Stimulated activated CD8-positive, alpha-beta memory T cell treated with anti-CD3 and anti-CD28 coated beads, Interleukin-12 subunit alpha, Interleukin-12 subunit beta, amount 100 ng/mL, for 4 hours (primary cell): ENCODE measurements around the gene USP10.
"Not testable (repeated sequence)": the region's sequence is repeated elsewhere in the genome, so short reads cannot be mapped to it uniquely, and the experiment has no call there.

Experiments used
- DNase-seq: peaks from one replicate; pipeline ENCODE4 v3.0.0-alpha.2; 2020; ENCODE audit warnings: low read depth

The USP10 gene

DNA sequence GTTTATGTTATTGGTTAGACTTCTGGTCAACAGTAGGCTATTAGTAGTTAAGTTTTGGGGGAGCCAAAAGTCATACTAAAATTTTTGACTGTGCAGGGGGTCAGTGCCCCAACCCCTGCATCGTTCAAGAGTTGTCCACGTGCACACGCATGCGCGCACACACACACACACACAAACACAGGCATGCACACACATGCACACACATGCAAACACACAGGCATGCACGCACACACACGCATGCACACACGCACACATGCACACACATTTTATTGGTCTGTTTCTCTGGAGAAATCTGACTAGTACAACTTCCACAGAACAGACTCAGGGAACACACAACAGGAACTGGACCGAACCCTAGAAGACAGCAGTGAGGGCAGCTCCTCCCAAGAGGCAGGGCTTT, 24.4 kb upstream of the USP10 start:
- DNase-seq, result no peak

DNA sequence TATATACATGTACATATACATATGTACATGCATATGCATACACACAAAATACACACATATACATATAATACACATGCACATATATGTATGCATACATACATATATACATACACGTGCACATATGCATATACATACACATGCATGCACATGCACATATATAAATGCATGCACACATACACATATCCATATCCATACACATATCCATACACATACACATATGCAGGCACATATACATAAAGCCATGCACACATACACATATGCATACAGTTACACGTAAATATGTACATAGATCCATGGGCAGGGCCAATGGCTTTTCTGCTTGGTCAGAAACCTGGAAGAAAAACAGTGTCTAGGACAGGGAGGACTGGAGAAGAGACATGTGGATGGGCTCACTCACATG, 23.9 kb upstream of the USP10 start:
- no peak for DNase-seq

DNA sequence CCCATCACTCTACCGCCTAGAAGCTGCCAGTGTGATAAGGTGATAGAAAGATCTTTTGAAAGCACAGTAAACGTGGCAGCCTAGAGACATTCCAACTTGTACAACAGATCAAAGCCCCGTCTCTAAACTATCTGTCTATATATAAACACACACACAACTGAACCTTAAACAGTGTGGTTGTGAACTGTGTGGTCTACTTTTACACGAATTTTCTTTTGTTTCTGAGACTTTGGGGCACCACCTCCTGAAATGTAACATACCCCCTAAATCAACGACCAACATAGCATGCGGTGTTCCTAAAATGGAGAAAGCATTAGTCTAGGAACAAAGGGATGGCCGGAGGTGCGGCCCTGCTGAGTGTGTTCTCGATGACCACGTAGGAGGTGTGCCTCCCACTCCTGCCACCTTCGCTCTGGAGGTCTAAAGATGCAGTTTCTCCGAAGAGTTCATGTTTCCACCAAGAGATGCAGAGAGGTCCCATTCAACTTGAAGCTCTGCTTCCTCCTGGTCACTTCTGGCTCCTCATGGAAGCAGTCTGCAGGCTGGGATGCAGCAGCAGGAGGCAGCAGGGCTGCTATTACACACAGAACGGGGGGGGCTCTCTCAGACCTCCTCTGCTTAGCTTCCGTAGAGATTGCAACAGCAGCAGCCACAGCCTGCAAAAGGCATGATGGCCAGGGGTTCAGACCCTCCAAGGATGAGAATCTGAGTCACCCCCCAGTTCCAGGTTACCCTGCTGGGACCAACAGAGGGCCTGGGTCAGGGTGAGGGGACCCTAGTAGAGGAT, 22.6 kb upstream of the USP10 start:
- DNase-seq, result no peak

DNA sequence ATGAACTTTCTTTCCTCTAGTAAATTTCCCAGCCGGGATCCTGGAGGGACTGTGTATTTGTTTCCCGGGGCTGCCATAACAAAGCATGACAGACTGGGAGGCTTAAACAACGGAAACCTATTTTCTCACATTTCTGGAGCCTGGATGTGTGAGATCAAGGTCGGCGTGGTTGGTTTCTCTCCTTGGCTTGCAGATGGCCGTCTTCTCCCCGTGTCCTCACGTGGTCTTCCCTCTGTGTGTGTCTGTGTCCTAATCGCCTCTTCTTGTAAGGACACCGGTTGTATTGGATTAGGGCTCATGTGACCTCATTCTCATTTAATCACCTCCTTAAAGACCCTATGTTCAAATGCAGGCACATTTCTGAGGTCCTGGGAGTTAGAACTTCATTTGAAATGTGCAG, 22.0 kb upstream of the USP10 start:
- DNase-seq, result no peak

DNA sequence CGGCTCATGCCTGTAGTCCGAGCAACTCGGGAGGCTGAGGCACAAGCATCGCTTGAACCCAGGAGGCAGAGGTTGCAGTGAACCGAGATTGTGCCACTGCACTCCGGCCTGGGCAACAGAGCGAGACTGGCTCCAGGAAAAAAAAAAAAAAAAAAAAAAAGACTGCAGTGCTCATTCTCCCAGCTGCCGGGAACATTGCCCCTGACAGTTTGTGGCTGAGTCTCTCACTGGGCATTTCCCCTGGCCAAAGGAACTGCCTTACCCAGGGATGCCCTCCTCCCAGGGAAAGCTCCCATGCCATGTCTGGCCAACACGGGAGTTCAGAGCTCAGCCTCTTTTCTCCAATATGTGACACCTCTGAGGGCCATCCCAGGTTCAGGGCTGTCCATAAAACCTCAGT, 21.3 kb upstream of the USP10 start:
- DNase-seq, result no peak

DNA sequence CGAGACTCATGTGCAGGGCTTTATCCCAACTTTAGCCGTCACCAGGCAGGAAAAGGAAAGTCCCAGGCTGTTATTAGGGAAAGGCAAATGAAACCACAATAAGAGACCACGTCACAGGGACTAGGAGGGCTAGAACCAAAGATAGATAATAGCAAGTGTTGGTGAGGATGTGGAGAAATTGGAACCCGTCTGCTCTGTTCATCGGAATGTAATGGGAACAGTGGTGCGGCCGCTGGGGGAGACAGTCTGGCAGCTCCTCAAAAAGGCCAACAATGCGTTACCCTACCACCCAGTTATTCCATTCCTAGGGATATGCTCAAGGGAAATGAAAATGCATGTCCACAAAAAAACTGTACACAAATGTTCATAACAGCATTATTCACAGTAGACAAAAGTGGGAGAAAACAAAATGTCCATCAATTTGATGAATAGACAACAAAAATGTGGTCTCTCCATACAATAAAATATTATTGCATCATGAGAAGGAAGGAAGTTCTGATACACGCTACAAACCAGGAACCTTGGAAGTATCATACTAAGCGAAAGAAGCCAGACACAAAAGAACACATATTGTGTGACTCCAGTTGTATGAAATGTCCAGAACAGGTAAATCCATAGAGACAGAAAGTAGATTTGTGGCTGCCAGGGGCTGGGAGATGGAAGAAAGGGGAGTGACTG, 19.5 kb upstream of the USP10 start:
- no peak for DNase-seq

DNA sequence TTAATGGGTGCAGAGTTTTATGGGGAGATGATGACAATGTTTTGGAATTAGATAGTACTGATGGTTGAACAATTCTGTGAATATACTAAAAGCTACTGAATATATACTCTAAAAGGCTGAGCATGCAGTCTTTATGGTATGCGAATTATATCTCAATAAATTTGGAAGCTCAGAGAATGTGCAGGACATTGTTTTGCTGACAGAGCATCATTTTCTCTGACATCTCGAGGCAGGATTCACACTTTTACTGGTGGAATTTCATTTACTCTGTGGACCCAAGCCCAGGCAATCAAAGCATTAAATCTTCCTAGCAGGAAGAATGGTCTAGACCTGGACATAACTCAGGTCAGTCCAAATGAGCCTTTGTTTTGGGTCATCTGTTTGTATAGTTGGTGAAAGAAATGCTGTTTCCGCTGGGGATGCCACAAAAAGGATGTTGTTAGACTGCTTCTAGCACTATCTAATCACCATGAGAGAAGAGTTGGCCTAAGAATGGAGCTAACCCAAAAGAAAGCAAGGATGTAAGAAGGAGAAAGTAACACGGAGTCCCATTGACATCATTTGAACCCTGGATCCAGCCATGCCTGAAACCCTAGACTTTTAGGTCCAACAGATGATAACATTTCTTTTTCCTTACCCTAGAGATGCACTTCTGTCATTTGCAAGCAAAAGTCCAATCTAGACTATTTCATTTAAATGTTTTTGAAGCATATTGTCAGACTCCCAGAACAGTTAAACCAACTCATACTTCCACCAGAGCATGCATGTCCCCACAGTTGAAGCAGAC, 18.8 kb upstream of the USP10 start:
- no peak for DNase-seq

DNA sequence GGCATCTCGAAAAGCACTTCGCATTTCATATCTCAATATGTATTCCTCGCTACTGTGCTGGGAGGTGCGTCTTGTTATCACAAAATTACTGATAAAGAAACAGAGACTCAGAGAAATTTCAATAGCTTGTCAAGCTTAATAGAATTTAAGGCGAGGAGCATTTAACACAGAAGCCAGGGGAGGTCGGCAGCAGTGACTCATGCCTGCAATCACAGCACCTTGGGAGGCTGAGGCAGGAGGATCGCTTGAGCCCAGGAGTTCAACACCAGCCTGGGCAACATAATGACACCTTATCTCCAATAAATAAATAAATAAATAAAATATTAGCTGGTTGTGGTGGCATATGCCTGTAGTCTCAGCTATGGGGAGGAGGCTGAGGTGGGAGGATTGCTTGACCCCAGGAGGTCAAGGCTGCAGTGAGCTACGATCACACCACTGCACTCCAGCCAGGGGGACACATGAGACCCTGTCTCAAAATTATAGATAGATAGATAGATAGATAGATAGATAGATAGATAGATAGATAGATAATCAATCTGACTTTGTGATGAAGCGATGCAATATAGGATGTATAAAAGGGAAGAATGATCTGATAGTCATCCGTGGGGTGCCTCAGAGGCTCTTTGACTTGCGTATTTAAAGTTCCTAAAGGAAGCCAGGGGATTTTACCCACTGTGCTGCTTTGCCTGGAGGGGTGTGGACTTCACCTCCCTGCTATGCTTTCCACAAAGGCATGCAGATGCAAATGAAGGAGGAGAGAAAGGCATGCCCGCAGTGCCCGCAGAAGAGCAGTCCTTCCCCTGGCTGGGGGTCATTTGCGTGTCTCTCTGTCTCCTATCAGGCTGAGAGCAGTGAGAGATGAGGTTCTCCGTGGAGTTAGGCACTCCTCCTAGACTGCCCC, 15.9 kb upstream of the USP10 start:
- DNase-seq, result no peak

DNA sequence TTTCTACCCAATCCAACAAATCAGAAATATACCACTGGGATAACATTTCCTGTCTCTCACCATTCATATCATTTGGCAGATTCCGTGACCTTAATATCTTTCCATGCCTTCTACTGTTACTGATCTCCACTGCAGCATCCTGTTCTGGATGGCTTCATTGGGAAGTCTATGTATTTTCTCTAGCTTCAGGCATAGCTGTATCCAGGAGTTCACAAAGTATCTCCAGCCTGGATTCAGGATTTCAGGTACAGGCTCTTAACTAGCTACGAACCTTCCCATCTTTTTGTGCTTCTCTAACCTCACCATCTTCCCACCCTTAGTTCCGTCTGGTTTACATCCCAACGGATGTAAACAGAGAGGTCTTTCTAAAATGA, 15.2 kb upstream of the USP10 start:
- DNase-seq, result no peak

DNA sequence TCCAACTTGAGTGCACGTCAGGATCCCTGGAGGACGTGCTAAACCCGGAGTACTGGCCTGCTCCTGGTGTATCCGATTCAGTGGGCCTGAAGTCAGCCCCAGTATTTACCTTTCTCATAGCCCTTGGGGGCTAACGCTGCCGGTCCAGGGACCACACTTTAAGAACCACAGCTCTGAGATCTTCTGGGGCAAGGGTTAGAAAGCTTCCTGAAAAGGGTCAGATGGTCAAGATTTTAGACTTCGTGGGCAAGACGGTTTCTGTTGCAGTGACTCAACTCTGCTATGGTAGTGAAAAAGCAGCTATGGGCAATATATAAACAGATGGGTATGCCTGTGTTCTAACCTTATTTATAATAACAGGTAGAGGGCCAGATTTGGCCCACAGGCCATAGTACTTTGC, 14.6 kb upstream of the USP10 start:
- DNase-seq, result no peak

DNA sequence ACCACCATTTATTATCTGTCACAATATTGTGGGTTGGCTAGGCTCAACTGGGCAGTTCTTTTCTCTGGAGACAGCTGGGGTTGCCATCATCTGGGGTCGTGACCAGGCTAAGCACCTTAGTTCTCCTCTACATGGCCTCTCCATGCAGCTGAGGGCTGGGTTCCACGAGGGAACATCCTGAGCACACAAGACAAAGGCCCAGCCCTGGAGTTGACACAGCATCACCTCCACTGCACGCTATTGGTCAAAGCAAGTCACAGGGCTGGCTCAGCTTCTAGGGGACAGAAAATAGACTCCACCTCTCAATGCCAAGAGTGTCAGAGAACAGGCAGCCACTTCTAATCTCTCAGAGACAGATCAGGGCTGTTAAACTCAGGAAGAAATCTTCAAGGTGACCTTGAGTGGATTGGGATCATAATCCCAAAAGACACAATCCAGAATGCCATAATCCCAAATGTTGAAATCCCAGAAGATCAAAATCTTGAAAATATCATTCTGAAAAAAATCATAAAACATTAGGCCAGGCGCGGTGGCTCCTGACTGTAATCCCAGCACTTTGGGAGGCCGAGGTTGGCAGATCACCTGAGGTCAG, 13.0 kb upstream of the USP10 start:
- no peak for DNase-seq

DNA sequence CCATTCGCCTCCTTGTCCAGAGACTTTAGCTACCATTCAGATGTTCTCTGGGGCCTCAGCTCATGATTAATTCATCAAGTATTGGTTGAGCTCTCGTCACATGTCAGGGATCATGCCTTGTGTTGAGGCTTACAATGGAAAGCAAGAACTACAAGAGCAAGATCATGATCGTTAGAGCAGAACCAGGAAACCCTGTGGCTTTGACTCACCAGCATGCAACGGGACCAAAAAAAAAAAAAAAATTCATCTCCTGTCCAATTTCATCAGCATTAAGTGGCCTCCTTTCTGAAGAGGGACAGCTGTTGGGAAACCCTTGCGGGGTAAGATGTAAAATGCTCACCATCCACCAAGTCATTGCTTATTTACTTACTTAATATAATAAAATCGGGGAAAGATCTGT, 12.1 kb upstream of the USP10 start:
- no peak for DNase-seq

DNA sequence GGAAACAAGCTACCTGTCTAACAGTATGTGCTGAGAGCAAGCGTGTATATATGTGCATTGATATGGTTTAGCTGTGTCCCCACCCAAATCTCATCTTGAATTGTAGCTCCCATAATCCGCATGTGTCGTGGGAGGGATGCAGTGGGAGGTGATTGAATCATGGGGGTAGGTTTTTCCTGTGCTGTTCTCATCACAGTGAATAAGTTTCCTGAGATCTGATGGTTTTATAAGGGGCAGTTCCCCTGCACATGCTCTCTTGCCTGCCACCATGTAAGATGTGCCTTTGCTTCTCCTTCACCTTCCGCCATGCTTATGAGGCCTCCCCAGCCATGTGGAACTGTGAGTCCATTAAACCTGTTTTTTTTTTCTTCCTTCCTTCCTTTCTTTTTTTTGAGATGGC, 11.6 kb upstream of the USP10 start:
- DNase-seq, result not testable (repeated sequence)

DNA sequence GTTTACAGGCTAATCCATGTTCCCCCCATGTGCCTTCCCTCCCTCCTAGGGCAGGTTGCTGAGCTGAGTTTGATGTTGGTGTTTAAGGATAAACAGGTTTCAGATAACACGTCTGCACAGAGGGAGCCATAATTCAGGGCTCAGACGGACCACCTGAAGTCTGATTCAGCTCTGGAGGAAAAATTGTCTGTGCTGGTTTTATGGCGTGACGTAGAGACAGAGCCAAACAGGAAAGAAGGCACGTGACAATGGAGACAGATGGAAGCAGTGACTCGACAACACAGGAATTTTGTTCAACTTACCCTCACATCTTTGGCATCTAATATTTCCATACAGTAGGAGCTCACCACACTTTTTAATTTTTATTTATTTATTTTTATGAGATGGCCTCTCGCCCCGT, 10.7 kb upstream of the USP10 start:
- DNase-seq, result no peak

DNA sequence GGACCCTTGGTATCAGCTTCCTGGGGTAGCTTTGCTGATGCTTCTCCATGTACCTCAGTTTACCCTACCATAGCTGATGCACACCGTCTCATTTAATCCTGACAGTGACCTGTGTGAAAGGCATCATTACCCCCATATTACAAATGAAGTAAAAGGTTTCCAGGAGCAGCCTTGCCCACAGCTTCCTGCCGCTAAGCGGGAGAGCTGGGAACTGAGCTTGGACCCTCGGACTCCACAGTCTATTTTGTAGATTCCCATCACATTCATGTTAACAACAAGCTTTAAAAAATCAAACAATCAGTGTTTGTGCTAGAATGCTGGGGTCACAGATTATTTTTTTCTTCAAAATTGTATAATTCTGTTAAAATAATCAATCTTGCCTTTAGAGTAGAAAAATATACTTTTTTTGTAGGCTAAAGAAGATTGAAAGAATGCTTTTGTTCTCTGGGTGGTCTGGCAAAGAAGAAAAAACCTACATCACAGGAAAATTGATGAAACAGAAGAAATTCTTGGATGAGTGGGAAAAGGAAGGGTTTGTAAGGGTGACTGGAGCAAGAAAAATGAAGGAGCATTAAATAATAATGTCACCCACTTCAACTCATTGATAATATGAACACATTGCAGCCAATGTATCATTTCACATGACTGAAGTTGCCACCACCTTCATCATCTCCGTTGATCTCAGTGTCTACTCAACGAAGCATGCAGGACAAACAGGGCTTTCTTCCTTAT, 9.5 kb upstream of the USP10 start:
- no peak for DNase-seq

DNA sequence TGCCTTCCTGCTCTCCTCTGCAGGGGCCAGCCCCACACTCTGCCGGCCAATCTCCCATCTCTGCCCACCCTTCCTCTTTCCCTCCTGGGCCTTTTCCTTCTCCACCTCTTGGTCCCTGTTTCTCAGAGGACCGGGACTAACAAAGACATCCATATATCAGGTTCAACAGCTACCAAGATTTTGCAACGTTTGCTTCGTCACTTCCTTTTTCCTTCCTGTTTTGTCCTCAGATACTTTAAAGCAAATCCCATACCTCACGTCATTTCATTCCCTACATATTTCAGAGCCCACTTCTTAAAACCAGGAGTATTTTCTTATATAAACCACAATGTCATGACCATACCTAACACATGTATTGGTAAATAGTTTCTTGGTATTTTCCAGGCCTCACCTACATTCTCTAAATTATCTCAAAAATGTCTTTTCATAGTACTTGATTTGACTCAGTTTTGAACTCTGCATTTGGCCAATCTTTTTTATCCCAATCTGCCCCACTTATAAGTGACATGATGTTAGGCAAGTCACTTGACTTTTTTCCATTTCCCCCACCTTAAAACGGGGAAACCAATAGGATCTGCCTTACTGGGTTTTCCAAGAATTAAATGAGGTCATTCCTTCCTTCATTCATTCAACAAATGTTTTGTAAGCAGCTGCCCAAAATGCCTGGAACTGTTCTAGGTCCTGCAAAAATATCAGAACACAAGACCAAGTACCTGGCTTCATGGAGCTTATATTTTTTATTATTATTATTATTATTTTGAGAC, 7.2 kb upstream of the USP10 start:
- no peak for DNase-seq

DNA sequence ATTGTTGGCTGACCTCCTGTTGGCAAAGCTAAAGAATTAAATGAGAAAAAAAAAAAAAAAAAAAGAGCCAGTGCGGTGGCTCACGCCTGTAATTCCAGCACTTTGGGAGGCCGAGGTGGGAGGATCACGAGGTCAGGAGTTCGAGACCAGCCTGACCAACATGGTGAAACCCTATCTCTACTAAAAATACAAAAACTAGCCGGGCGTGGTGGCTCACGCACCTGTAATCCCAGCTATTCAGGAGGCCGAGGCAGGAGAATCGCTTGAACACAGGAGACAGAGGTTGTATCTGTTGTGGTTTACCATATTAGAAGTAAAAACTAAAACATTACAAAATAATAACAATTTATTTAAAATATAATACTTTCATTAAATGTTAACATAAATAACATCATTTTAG, 5.9 kb upstream of the USP10 start:
- DNase-seq, result not testable (repeated sequence)

DNA sequence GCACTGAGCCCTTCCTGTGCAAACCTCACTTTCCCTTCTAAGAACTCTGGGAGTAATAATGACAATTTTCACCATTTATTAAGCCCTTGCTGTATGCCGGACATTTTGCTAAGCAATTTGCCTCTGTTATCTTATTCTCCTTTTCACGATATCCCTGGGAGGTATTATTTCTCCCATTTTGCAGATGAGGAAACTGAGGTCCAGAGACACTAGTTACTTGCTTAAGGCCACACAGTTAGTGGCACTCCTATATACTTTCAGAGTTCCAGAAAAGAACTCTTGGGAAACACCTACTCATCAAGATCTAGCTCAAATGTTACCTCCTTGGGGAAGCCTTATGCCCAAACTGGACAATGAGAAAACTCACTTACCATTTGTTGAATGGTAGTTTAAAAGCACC, 4.8 kb upstream of the USP10 start:
- DNase-seq, result no peak

DNA sequence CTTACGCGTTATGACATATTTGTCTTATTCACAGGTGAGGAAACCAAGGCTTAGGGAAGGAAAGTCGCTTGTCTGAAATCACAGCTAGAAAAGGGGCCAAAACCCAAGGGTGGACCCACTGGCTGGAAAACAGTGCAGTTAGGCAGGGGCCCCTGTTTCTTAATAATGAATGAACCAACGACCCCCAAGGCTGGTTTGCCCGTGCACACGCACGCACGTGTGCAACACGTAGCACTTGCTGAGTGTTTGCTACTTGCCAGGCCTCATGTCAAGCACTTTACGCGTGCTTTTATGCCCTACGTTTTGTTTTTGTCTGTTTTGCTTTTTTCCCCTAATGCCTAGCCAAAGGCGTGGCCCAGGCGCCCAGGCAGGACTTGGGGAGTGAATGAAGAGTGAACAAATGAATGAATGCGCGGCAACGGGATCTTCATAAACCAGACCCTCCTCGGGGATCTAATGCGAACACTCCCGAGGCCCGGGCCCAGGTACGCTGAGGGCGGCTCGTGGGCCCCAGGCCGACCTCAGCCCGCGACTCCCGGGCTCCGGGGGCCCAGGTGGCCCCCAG, 571 bp upstream of the USP10 start:
- no peak for DNase-seq
